OCI-LY3 (cell line): ENCODE data around the gene AKNAD1.

Experiments
- EZH2phosphoT487 ChIP-seq: fragments of 200-600 bp; shearing (Covaris generic); IDR thresholded peaks from 2 replicates; pipeline ENCODE4 v1.6.1; 2018; ENCODE audit warnings: antibody characterized with exemption, mixed run types, low read depth
- TF ChIP-seq, protein P1 (sequence below): fragments of 200-600, 300-600 bp; sonication (generic); IDR thresholded peaks from 2 replicates; pipeline ENCODE4 v1.5.1; 2014; ENCODE audit warnings: antibody characterized with exemption, low read length, low read depth

- TF ChIP-seq, protein P1, sequence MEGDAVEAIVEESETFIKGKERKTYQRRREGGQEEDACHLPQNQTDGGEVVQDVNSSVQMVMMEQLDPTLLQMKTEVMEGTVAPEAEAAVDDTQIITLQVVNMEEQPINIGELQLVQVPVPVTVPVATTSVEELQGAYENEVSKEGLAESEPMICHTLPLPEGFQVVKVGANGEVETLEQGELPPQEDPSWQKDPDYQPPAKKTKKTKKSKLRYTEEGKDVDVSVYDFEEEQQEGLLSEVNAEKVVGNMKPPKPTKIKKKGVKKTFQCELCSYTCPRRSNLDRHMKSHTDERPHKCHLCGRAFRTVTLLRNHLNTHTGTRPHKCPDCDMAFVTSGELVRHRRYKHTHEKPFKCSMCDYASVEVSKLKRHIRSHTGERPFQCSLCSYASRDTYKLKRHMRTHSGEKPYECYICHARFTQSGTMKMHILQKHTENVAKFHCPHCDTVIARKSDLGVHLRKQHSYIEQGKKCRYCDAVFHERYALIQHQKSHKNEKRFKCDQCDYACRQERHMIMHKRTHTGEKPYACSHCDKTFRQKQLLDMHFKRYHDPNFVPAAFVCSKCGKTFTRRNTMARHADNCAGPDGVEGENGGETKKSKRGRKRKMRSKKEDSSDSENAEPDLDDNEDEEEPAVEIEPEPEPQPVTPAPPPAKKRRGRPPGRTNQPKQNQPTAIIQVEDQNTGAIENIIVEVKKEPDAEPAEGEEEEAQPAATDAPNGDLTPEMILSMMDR: no peak
- no peak for TF ChIP-seq EZH2phosphoT487
Observed at GRCh38 chr1:108856994-108857393, at the start of gene AKNAD1.
